Neural cell (in vitro differentiated cells): ENCODE measurements around the gene MAP3K5. TPM values are rescaled to one million over a fixed set of nuclear protein-coding genes. Genes with fewer than 3 reads are reported as not detected.

Experiments
- H2AFZ ChIP-seq: fragments of 200-600, 300-800 bp; sonication (generic), shearing (Covaris generic); 2 replicates; pipeline ENCODE4 v1.6.0; 2014; ENCODE audit warnings: low read depth, mild to moderate bottlenecking, antibody characterized with exemption, low read length, moderate library complexity
- H3F3A ChIP-seq: fragments of 200-600 bp; shearing (Covaris generic); 2 replicates; pipeline ENCODE4 v1.6.1; 2016; ENCODE audit warnings: mild to moderate bottlenecking, moderate library complexity, mixed read lengths, antibody characterized with exemption, low read length; ENCODE audit not compliant: insufficient read depth, poor library complexity, severe bottlenecking
- H3K27ac ChIP-seq: fragments of 200-600, 300-800 bp; sonication (generic), shearing (Covaris generic); 2 replicates; pipeline ENCODE4 v1.5.1; 2014; ENCODE audit warnings: mild to moderate bottlenecking, low read length, moderate library complexity
- H3K27me3 ChIP-seq: fragments of 300-800, 200-600 bp; sonication (generic), shearing (Covaris generic); 2 replicates; pipeline ENCODE4 v1.6.0; 2014; ENCODE audit warnings: mild to moderate bottlenecking, low read depth, low read length, moderate library complexity; ENCODE audit not compliant: insufficient read depth
- H3K36me3 ChIP-seq: fragments of 300-800, 200-600 bp; sonication (generic), shearing (Covaris generic); 2 replicates; pipeline ENCODE4 v1.5.1; 2014; ENCODE audit warnings: mild to moderate bottlenecking, antibody characterized with exemption, low read length, moderate library complexity; ENCODE audit not compliant: insufficient read depth
- H3K4me2 ChIP-seq: fragments of 300-800, 200-600 bp; sonication (generic), shearing (Covaris generic); 2 replicates; pipeline ENCODE4 v1.6.0; 2014; ENCODE audit warnings: mild to moderate bottlenecking, low read length
- H3K4me3 ChIP-seq: fragments of 300-800, 200-600 bp; sonication (generic), shearing (Covaris generic); 2 replicates; pipeline ENCODE4 v1.5.1; 2014; ENCODE audit warnings: mild to moderate bottlenecking, low read length, moderate library complexity
- H3K79me2 ChIP-seq: fragments of 200-600 bp; shearing (Covaris generic); replicated peaks from 2 replicates; pipeline ENCODE4 v1.6.0; 2014; ENCODE audit warnings: mild to moderate bottlenecking, low read length, moderate library complexity; ENCODE audit not compliant: insufficient read depth
- H3K9ac ChIP-seq: fragments of 300-800, 200-600 bp; sonication (generic), shearing (Covaris generic); 2 replicates; pipeline ENCODE4 v1.6.1; 2016; ENCODE audit warnings: mild to moderate bottlenecking, low read length, mixed read lengths
- H3K9me2 ChIP-seq: fragments of 200-600 bp; shearing (Covaris generic); 2 replicates; pipeline ENCODE4 v1.6.1; 2016; ENCODE audit warnings: mild to moderate bottlenecking, low read length, mixed read lengths; ENCODE audit not compliant: insufficient read depth
- H3K9me3 ChIP-seq: fragments of 200-600, 300-800 bp; sonication (generic), shearing (Covaris generic); 2 replicates; pipeline ENCODE4 v1.6.1; 2016; ENCODE audit warnings: mild to moderate bottlenecking, mixed run types, low read length, moderate library complexity, mixed read lengths
- H4K20me1 ChIP-seq: fragments of 200-600 bp; shearing (Covaris generic); 2 replicates; pipeline ENCODE4 v1.6.1; 2016; ENCODE audit warnings: mild to moderate bottlenecking, mixed run types; ENCODE audit not compliant: insufficient read depth
- CTCF ChIP-seq: fragments of 450-650 bp; IDR thresholded peaks from 2 replicates; pipeline ENCODE4 v1.5.1; 2014; ENCODE audit warnings: antibody characterized with exemption, mild to moderate bottlenecking, moderate library complexity; ENCODE audit not compliant: poor library complexity, severe bottlenecking
- EP300 ChIP-seq: fragments of 450-650 bp; conservative IDR thresholded peaks from 2 replicates; pipeline ENCODE4 v1.6.1; 2014; ENCODE audit warnings: antibody characterized with exemption, mild to moderate bottlenecking, moderate library complexity; ENCODE audit not compliant: poor library complexity, severe bottlenecking
- EZH2 ChIP-seq: fragments of 200-600, 300-800 bp; shearing (Covaris generic), sonication (generic); IDR thresholded peaks from 2 replicates; pipeline ENCODE4 v1.6.1; 2014; ENCODE audit warnings: antibody characterized with exemption, low read length, borderline replicate concordance, mild to moderate bottlenecking; ENCODE audit not compliant: insufficient read depth, poor library complexity, severe bottlenecking
- MXI1 ChIP-seq: fragments of 450-650 bp; conservative IDR thresholded peaks from 2 replicates; pipeline ENCODE4 v1.6.1; 2014; ENCODE audit warnings: antibody characterized with exemption, mild to moderate bottlenecking; ENCODE audit not compliant: poor library complexity, severe bottlenecking
- POLR2AphosphoS5 ChIP-seq: IDR thresholded peaks from 2 replicates; pipeline ENCODE4 v1.6.1; 2012
- RAD21 ChIP-seq: fragments of 450-650 bp; conservative IDR thresholded peaks from 2 replicates; pipeline ENCODE4 v1.6.1; 2014; ENCODE audit warnings: antibody characterized with exemption, mild to moderate bottlenecking, moderate library complexity
- REST ChIP-seq: IDR thresholded peaks from 2 replicates; pipeline ENCODE4 v1.6.1; 2012; ENCODE audit warnings: borderline replicate concordance
- SMC3 ChIP-seq: fragments of 450-650 bp; conservative IDR thresholded peaks from 2 replicates; pipeline ENCODE4 v1.6.1; 2014; ENCODE audit warnings: antibody characterized with exemption, mild to moderate bottlenecking, moderate library complexity; ENCODE audit not compliant: poor library complexity
- TAF1 ChIP-seq: IDR thresholded peaks from 2 replicates; pipeline ENCODE4 v1.6.1; 2012; ENCODE audit warnings: low read depth
- polyA plus RNA-seq: library from polyadenylated mRNA; depleted of rRNA; stranded (reverse); fragments of >200 nt; gene quantifications from 2 replicates; pipeline ENCODE4 v1.2.3, GENCODE V29; 2014

MAP3K5 gene
- polyA plus RNA-seq, 1 donor from 2014 or later = 2.0 TPM

GRCh38 chr6:136546331-136546730, 245.9 kb downstream of the MAP3K5 start:
- Histone ChIP-seq H3K27ac (no peak overlapping the region), H3K36me3 (no peaks in the 10 kb centered on the region), H3K9ac (no peak overlapping the region), H3K27me3 (peaks cover 39% of the 10 kb centered on the region), H3K9me2 (no peaks in the 10 kb centered on the region), H3K4me2 (no peak overlapping the region), H3F3A (no peaks in the 10 kb centered on the region), H4K20me1 (no peaks in the 10 kb centered on the region), H3K9me3 (no peaks in the 10 kb centered on the region), H3K79me2 (no peaks in the 10 kb centered on the region), H3K4me3 (no peak overlapping the region), H2AFZ (no peak overlapping the region)
- TF ChIP-seq EZH2 (no peak), REST (no peak), RAD21 (no peak), EP300 (no peak), SMC3 (no peak), CTCF (no peak)

GRCh38 chr6:136544326-136544725, 248.0 kb downstream of the MAP3K5 start:
- peaks cover 21% of the 10 kb centered on the region for H3K27me3 ChIP-seq
- no peaks in the 10 kb centered on the region for H4K20me1 ChIP-seq
- no peak overlapping the region for H3K27ac ChIP-seq
- H3K4me3 ChIP-seq = no peak overlapping the region
- H2AFZ ChIP-seq = no peak overlapping the region
- H3K79me2 ChIP-seq = no peaks in the 10 kb centered on the region
- no peaks in the 10 kb centered on the region for H3K36me3 ChIP-seq
- H3K4me2 ChIP-seq = no peak overlapping the region
- H3K9me3 ChIP-seq = no peaks in the 10 kb centered on the region
- no peaks in the 10 kb centered on the region for H3F3A ChIP-seq
- no peak for TF ChIP-seq SMC3
- TF ChIP-seq MXI1 = no peak
- TF ChIP-seq CTCF = no peak
- no peak for TF ChIP-seq EP300
- TF ChIP-seq REST = no peak
- no peak for TF ChIP-seq POLR2AphosphoS5
- no peak for TF ChIP-seq EZH2
- no peak for TF ChIP-seq TAF1
- TF ChIP-seq RAD21 = no peak
- no peaks in the 10 kb centered on the region for H3K9me2 ChIP-seq
- H3K9ac ChIP-seq = no peak overlapping the region
